HepG2 (cell line): Measurements from ENCODE around the gene ZNF770. TPM values are rescaled to one million over a fixed set of nuclear protein-coding genes. Genes with fewer than 3 reads are reported as not detected.

Source experiments
- ATAC-seq: fragments of 200-7000 bp; cut with Tn5 transposase; 3 replicates; pipeline ENCODE4 v1.9.1; 2020; ENCODE audit warnings: mild to moderate bottlenecking, moderate library complexity
- BruUV-seq: library from RNA; stranded (reverse); fragments of 400-500 nt; replicated peaks from 2 replicates; lab custom pipeline; 2021; lab: Mats Ljungman, UMichigan
- CTCF ChIA-PET: fragments of 300-600 bp; formaldehyde crosslinking; extraction: SDS; loops from one replicate; lab custom pipeline; 2021; ENCODE audit warnings: low total read pairs, inconsistent platforms, low intra/inter-chr PET ratio; lab: Yijun Ruan, JAX
- POLR2A ChIA-PET: fragments of 350-600 bp; sonication (Branson Sonifier 250); formaldehyde crosslinking; loops from one replicate; lab custom pipeline; 2020; ENCODE audit warnings: antibody characterized with exemption, inconsistent platforms; lab: Yijun Ruan, JAX
- DNase-seq: peaks from one replicate; pipeline ENCODE4 v3.0.0-alpha.2; 2015; ENCODE audit warnings: low spot score
- FAIRE-seq: peaks from 3 replicates; lab custom pipeline; 2011; peaks lifted over from hg19 to GRCh38; lab: Jason Lieb, UNC
- H2AFZ ChIP-seq: one replicate; pipeline ENCODE4 v1.6.1; 2011; ENCODE audit warnings: low read length, inconsistent platforms
- H3K27ac ChIP-seq: fragments of 300-600 bp; 3 replicates; pipeline ENCODE4 v1.8.0; 2011; ENCODE audit warnings: mixed run types, mild to moderate bottlenecking, mixed read lengths, low read length, inconsistent platforms; ENCODE audit not compliant: insufficient read depth; ENCODE audit errors: extremely low read length
- H3K27me3 ChIP-seq, 2 experiments: fragments of 200-600 bp in 1 of 2; 2 replicates in 1 of 2; 3 replicates in 1 of 2; pipeline versions ENCODE4 v1.6.0 to v1.8.0; 2011; ENCODE audit warnings: low read length in 2 of 2, mild to moderate bottlenecking in 2 of 2, moderate library complexity in 2 of 2, inconsistent platforms in 1 of 2; ENCODE audit not compliant: insufficient read depth in 2 of 2, control insufficient read depth in 1 of 2
- H3K36me3 ChIP-seq, 2 experiments: fragments of 200-600 bp in 1 of 2; replicated peaks in 1 of 2; 2 replicates in 1 of 2; 3 replicates in 1 of 2; pipeline versions ENCODE4 v1.5.1 to v1.8.0; 2011; ENCODE audit warnings: low read length in 2 of 2, inconsistent platforms in 1 of 2; ENCODE audit not compliant: insufficient read depth in 2 of 2, control insufficient read depth in 1 of 2
- H3K4me1 ChIP-seq: 2 replicates; pipeline ENCODE4 v1.5.1; 2012; ENCODE audit warnings: low read length, inconsistent platforms; ENCODE audit not compliant: insufficient read depth
- H3K4me2 ChIP-seq: 2 replicates; pipeline ENCODE4 v1.6.0; 2011; ENCODE audit warnings: low read depth, low read length, inconsistent platforms
- H3K4me3 ChIP-seq, 3 experiments: fragments of 200-600 bp in 1 of 3; sonication (generic), shearing (Covaris generic) in 1 of 3; replicated peaks in 1 of 3; 2 replicates each; pipeline ENCODE4 v1.5.1; 2011 to 2016; ENCODE audit warnings: low read length in 3 of 3, inconsistent platforms in 2 of 3, low read depth in 2 of 3, mild to moderate bottlenecking in 2 of 3, control low read depth in 1 of 3, mixed read lengths in 1 of 3; ENCODE audit not compliant: insufficient read depth in 1 of 3
- H3K79me2 ChIP-seq: one replicate; pipeline ENCODE4 v1.6.1; 2011; ENCODE audit warnings: low read length, inconsistent platforms; ENCODE audit not compliant: insufficient read depth
- H3K9ac ChIP-seq: 2 replicates; pipeline ENCODE4 v1.6.0; 2011; ENCODE audit warnings: mild to moderate bottlenecking, low read depth, low read length, inconsistent platforms; ENCODE audit not compliant: insufficient read depth
- H3K9me3 ChIP-seq: 2 replicates; pipeline ENCODE4 v1.5.1; 2012; ENCODE audit warnings: mild to moderate bottlenecking, low read length
- H4K20me1 ChIP-seq: 2 replicates; pipeline ENCODE4 v1.6.0; 2011; ENCODE audit warnings: inconsistent platforms, mild to moderate bottlenecking, low read length, moderate library complexity; ENCODE audit not compliant: insufficient read depth
- CEBPB ChIP-seq: IDR thresholded peaks from 2 replicates; pipeline ENCODE4 v1.6.1; 2011; ENCODE audit warnings: low read depth, low read length, improper control_type of control experiment, borderline replicate concordance
- CEBPG ChIP-seq: IDR thresholded peaks from 2 replicates; pipeline ENCODE4 v1.6.1; 2016
- DMAP1 ChIP-seq: IDR thresholded peaks from 2 replicates; pipeline ENCODE4 v1.6.1; 2016
- PITX1 ChIP-seq: sonication (generic); formaldehyde crosslinking; IDR thresholded peaks from 2 replicates; pipeline ENCODE4 v1.5.1; 2020; ENCODE audit warnings: mild to moderate bottlenecking, missing genetic modification reagents
- TFAP4 ChIP-seq: sonication (generic); IDR thresholded peaks from 2 replicates; pipeline ENCODE4 v1.6.1; 2016; ENCODE audit warnings: low read depth, borderline replicate concordance
- ZNF362 ChIP-seq: sonication (generic); formaldehyde crosslinking; IDR thresholded peaks from 2 replicates; pipeline ENCODE4 v1.4.0; 2020; ENCODE audit warnings: missing genetic modification reagents, mild to moderate bottlenecking, borderline replicate concordance
- ZNF646 ChIP-seq: sonication (generic); formaldehyde crosslinking; IDR thresholded peaks from 2 replicates; pipeline ENCODE4 v1.9.0; 2021; ENCODE audit warnings: mild to moderate bottlenecking, missing genetic modification reagents
- WGBS: methylation state at CpG from one replicate; pipeline ENCODE4 v1.1.6; 2017; ENCODE audit warnings: low lambda C conversion rate; 5-methylcytosine and 5-hydroxymethylcytosine counted together
- in situ Hi-C: cut with HindIII; loops from 2 replicates; pipeline ENCODE4 v1.10.0; 2017; ENCODE audit warnings: low pct_unique_long_range_greater_than_20kb; ENCODE audit not compliant: extremely low pct_ligation_motif_present
- intact Hi-C: fragments of 100-400 bp; cut with micrococcal nuclease; formaldehyde crosslinking; loops from one replicate; pipeline ENCODE4 v1.10.0; 2022; ENCODE audit not compliant: unreplicated experiment
- polyA plus RNA-seq, 8 experiments: library from polyadenylated mRNA; depleted of rRNA in 3 of 8; stranded (reverse) in 7 of 8; unstranded in 1 of 8; fragments of >200 nt; fragmentation: Illumina TruSeq in 4 of 8; extraction: Trizol in 4 of 8; gene quantifications; 2 replicates each; pipeline versions ENCODE4 v1.2.1 to v1.2.3, GENCODE V29; 2011 to 2016; ENCODE audit warnings: low read depth in 4 of 8, missing spikeins in 1 of 8, mixed read lengths in 1 of 8; ENCODE audit not compliant: insufficient read depth in 1 of 8
- total RNA-seq, 5 experiments: library from RNA; depleted of rRNA; stranded (reverse); fragments of >200 nt; fragmentation: Illumina TruSeq; extraction: Trizol; gene quantifications; 2 replicates each; pipeline ENCODE4 v1.2.3, GENCODE V29; 2016; ENCODE audit warnings: low read depth in 1 of 5

ZNF770 gene
- total and polyA plus RNA-seq, 2 of the 13 experiments (the other 11 are each of a cell fraction or from before 2014, with no cell fraction given): 15.5 to 33.1 TPM

GRCh38 chr15:34984889-34985630, 3.0 kb downstream of the ZNF770 start:
- Histone ChIP-seq H3K4me3 (peak overlapping the region; percentile 2 to 95 (median 15); a peak in 4 of 6 replicates), H3K9me3 (no peaks in the 10 kb centered on the region), H3K4me2 (peak overlapping the region; percentile 87), H3K9ac (peak overlapping the region; percentile 10; the same call in 1 of the 2 replicates), H3K36me3 (peaks cover 0 to 21% of the 10 kb centered on the region in 2 experiments; a peak in 3 of 5 replicates), H4K20me1 (peaks cover 30% of the 10 kb centered on the region), H3K4me1 (peaks cover 40% of the 10 kb centered on the region), H2AFZ (no peak overlapping the region), H3K79me2 (peaks cover 45% of the 10 kb centered on the region), H3K27me3 (no peaks in the 10 kb centered on the region; a peak in 2 of 5 replicates), H3K27ac (peak overlapping the region; percentile 50)
- in situ Hi-C loops (no loop called here), intact Hi-C loops (no loop called here)
- WGBS: 51% methylated on average over 9 of the region's 9 CpGs
- DNase-seq: peak; percentile 44
- no peak for ATAC-seq
- POLR2A ChIA-PET: interaction anchor here (1.2 to 2.8 kb wide), 2 partner anchors 10 to 16 kb away, joined by 3 to 32 read pairs; partner anchors contain the start of gene AQR
- FAIRE-seq: no peak
- no TSS peak for BruUV-seq
- TF ChIP-seq ZNF362 (CRISPR knock-in tag) (peak; percentile 63; the same call in 1 of the 2 replicates), TFAP4 (peak; percentile 50; the same call in 1 of the 2 replicates), CEBPG (peak; percentile 24; the same call in 1 of the 2 replicates), PITX1 (CRISPR knock-in tag) (no peak), ZNF646 (no peak), CEBPB (peak; percentile 75), DMAP1 (CRISPR knock-in tag) (no peak)
- CTCF ChIA-PET: no interaction called here
